HS-27A (cell line): ENCODE measurements around the gene FAM193A.
"Not testable (repeated sequence)": the region's sequence is repeated elsewhere in the genome, so short reads cannot be mapped to it uniquely, and the experiment has no call there.

ENCODE experiments used
- DNase-seq: peaks from one replicate; pipeline ENCODE4 v3.0.0-alpha.2; 2012; ENCODE audit warnings: low read depth, missing footprints

The FAM193A gene

GRCh38 chr4:2694691-2695090 is 158.2 kb downstream of the FAM193A start:
- DNase-seq, result no peak

- no peak for DNase-seq
Observed at GRCh38 chr4:2695346-2696060, 159.1 kb downstream of the FAM193A start.

- DNase-seq, result no peak
Observed at GRCh38 chr4:2696423-2696822, 160.0 kb downstream of the FAM193A start.

GRCh38 chr4:2697995-2698414 is 161.6 kb downstream of the FAM193A start:
- no peak for DNase-seq

GRCh38 chr4:2698504-2698903 is 162.1 kb downstream of the FAM193A start:
- DNase-seq, result no peak

GRCh38 chr4:2698951-2699505 is 162.6 kb downstream of the FAM193A start:
- DNase-seq, result no peak

- no peak for DNase-seq
Observed at GRCh38 chr4:2699534-2699933, 163.1 kb downstream of the FAM193A start.

- no peak for DNase-seq
Observed at GRCh38 chr4:2700031-2700430, 163.6 kb downstream of the FAM193A start.

- DNase-seq, result no peak
Observed at GRCh38 chr4:2702361-2702760, 165.9 kb downstream of the FAM193A start.

GRCh38 chr4:2702770-2703169 is 166.3 kb downstream of the FAM193A start:
- DNase-seq, result no peak

GRCh38 chr4:2712261-2712842 is 175.9 kb downstream of the FAM193A start:
- no peak for DNase-seq

GRCh38 chr4:2713337-2713736 is 176.9 kb downstream of the FAM193A start:
- DNase-seq, result no peak

GRCh38 chr4:2714061-2714770 is 177.8 kb downstream of the FAM193A start:
- no peak for DNase-seq

- DNase-seq, result no peak
Observed at GRCh38 chr4:2714918-2715317, 178.5 kb downstream of the FAM193A start.

GRCh38 chr4:2715426-2715825 is 179.0 kb downstream of the FAM193A start:
- no peak for DNase-seq

- DNase-seq, result no peak
Observed at GRCh38 chr4:2716236-2716635, 179.8 kb downstream of the FAM193A start.

- no peak for DNase-seq
Observed at GRCh38 chr4:2721586-2721985, 185.1 kb downstream of the FAM193A start.

- DNase-seq, result no peak
Observed at GRCh38 chr4:2722033-2722432, 185.6 kb downstream of the FAM193A start.

GRCh38 chr4:2723751-2724150 is 187.3 kb downstream of the FAM193A start:
- DNase-seq, result no peak

GRCh38 chr4:2725380-2725779 is 188.9 kb downstream of the FAM193A start:
- DNase-seq, result no peak

GRCh38 chr4:2726881-2727280 is 190.4 kb downstream of the FAM193A start:
- DNase-seq, result not testable (repeated sequence)

GRCh38 chr4:2728221-2728620 is 191.8 kb downstream of the FAM193A start:
- DNase-seq, result no peak
